B cell (primary cell): ENCODE data around the gene UROS. TPM values are rescaled to one million over a fixed set of nuclear protein-coding genes. Genes with fewer than 3 reads are reported as not detected.

Source experiments
- ATAC-seq: fragments of 200-7000 bp; cut with Tn5 transposase; one replicate; pipeline ENCODE4 v1.10.0; 2021; ENCODE audit warnings: low read depth, mild to moderate bottlenecking, moderate number of reproducible peaks, moderate library complexity
- CTCF ChIA-PET: fragments of 350-600 bp; sonication (Branson Sonifier 250); formaldehyde crosslinking; loops from one replicate; lab custom pipeline; 2021; ENCODE audit warnings: antibody characterized with exemption, inconsistent platforms; lab: Charles Lee
- POLR2A ChIA-PET: fragments of 350-600 bp; sonication (Branson Sonifier 250); formaldehyde crosslinking; loops from one replicate; lab custom pipeline; 2021; ENCODE audit warnings: antibody characterized with exemption; lab: Charles Lee
- DNase-seq: peaks from one replicate; pipeline ENCODE4 v3.0.0; 2013
- H2AFZ ChIP-seq: 2 replicates; pipeline ENCODE4 v1.6.1; 2012; ENCODE audit warnings: mild to moderate bottlenecking, low read depth, low read length; ENCODE audit not compliant: insufficient read depth, poor library complexity, severe bottlenecking
- H3K27ac ChIP-seq, 2 donors: 1 replicate in 1 of 2; 2 replicates in 1 of 2; pipeline ENCODE4 v1.5.1; 2012 to 2013; ENCODE audit warnings: low read length in 2 of 2, mild to moderate bottlenecking in 2 of 2, moderate library complexity in 1 of 2
- H3K27me3 ChIP-seq, 4 experiments: fragments of 200-600 bp in 1 of 4; sonication (generic) in 1 of 4; replicated peaks in 1 of 4; 1 replicate in 2 of 4; 2 replicates in 2 of 4; pipeline versions ENCODE4 v1.6.1 to v1.7.0; 2013 to 2016; ENCODE audit warnings: low read length in 3 of 4, mild to moderate bottlenecking in 2 of 4, mixed read lengths in 1 of 4, moderate library complexity in 1 of 4; ENCODE audit not compliant: insufficient read depth in 4 of 4, control insufficient read depth in 3 of 4; ENCODE audit errors: control extremely low read depth in 1 of 4
- H3K36me3 ChIP-seq, 2 experiments: replicated peaks in 1 of 2; 1 replicate in 1 of 2; 2 replicates in 1 of 2; pipeline versions ENCODE4 v1.6.1 to v1.7.1; 2013; ENCODE audit warnings: low read length in 1 of 2; ENCODE audit not compliant: insufficient read depth in 2 of 2, control insufficient read depth in 1 of 2; ENCODE audit errors: control extremely low read depth in 1 of 2, extremely low read depth in 1 of 2
- H3K4me1 ChIP-seq, 2 donors: fragments of 200-600 bp in 1 of 2; sonication (generic) in 1 of 2; 1 replicate in 1 of 2; 2 replicates in 1 of 2; pipeline versions ENCODE4 v1.5.1 to v1.6.1; 2013 to 2017; ENCODE audit warnings: low read length in 2 of 2; ENCODE audit not compliant: control insufficient read depth in 2 of 2, insufficient read depth in 2 of 2
- H3K4me2 ChIP-seq: replicated peaks from 2 replicates; pipeline ENCODE3; 2012; ENCODE audit warnings: mild to moderate bottlenecking, low read depth, low read length; ENCODE audit not compliant: poor library complexity, severe bottlenecking
- H3K4me3 ChIP-seq, 5 experiments: fragments of 200-600 bp in 1 of 5; sonication (generic) in 1 of 5; 1 replicate in 3 of 5; 2 replicates in 2 of 5; pipeline versions ENCODE4 v1.5.1 to v1.7.0; 2011 to 2016; ENCODE audit warnings: low read length in 4 of 5, mild to moderate bottlenecking in 4 of 5, low read depth in 2 of 5, control low read depth in 1 of 5, moderate library complexity in 1 of 5; ENCODE audit not compliant: insufficient read depth in 1 of 5; ENCODE audit errors: control extremely low read depth in 1 of 5, extremely low read depth in 1 of 5
- H3K79me2 ChIP-seq: fragments of 200-600 bp; sonication (generic); one replicate; pipeline ENCODE4 v1.6.0; 2016; ENCODE audit warnings: low read length; ENCODE audit not compliant: control insufficient read depth, insufficient read depth
- H3K9ac ChIP-seq: fragments of 200-600 bp; sonication (generic); 2 replicates; pipeline ENCODE4 v1.6.1; 2017; ENCODE audit warnings: mild to moderate bottlenecking, low read length, moderate library complexity
- H3K9me3 ChIP-seq, 3 donors: one replicate each; pipeline versions ENCODE4 v1.6.1 to v1.7.1; 2013; ENCODE audit warnings: low read length in 2 of 3; ENCODE audit not compliant: control insufficient read depth in 2 of 3, insufficient read depth in 1 of 3; ENCODE audit errors: control extremely low read depth in 1 of 3
- H4K20me1 ChIP-seq: 2 replicates; pipeline ENCODE4 v1.6.0; 2012; ENCODE audit warnings: mild to moderate bottlenecking, low read length; ENCODE audit not compliant: insufficient read depth, control insufficient read depth, poor library complexity, severe bottlenecking
- H3K27ac Mint-ChIP-seq: one replicate; pipeline ENCODE4 v1.8.0; 2021; ENCODE audit warnings: mixed read lengths
- H3K27me3 Mint-ChIP-seq: one replicate; pipeline ENCODE4 v1.8.0; 2021; ENCODE audit warnings: mixed read lengths
- H3K4me1 Mint-ChIP-seq: one replicate; pipeline ENCODE4 v1.8.0; 2021; ENCODE audit warnings: mixed read lengths
- H3K4me3 Mint-ChIP-seq: one replicate; pipeline ENCODE4 v1.8.0; 2021; ENCODE audit warnings: mixed read lengths
- H3K9me3 Mint-ChIP-seq: one replicate; pipeline ENCODE4 v1.8.0; 2022; ENCODE audit warnings: mixed read lengths; ENCODE audit not compliant: insufficient read depth
- CTCF ChIP-seq: fragments of 200-600 bp; IDR thresholded peaks from one replicate; pipeline ENCODE4 v1.8.0; 2022; ENCODE audit warnings: antibody characterized with exemption, mild to moderate bottlenecking
- EZH2 ChIP-seq: IDR thresholded peaks from 2 replicates; pipeline ENCODE4 v1.6.1; 2012; ENCODE audit warnings: borderline replicate concordance, low read depth, mild to moderate bottlenecking, moderate library complexity, low read length; ENCODE audit not compliant: insufficient read depth, poor library complexity, severe bottlenecking
- whole genome bisulfite sequencing: methylation state at CpG from one replicate; pipeline ENCODE4 v1.1.5; 2013; ENCODE audit warnings: missing lambda C conversion rate; ENCODE audit not compliant: insufficient coverage; 5-methylcytosine and 5-hydroxymethylcytosine counted together
- intact Hi-C: fragments of 100-400 bp; cut with micrococcal nuclease; formaldehyde crosslinking; loops from one replicate; pipeline ENCODE4 v1.10.0; 2022
- polyA plus RNA-seq: library from polyadenylated mRNA; depleted of rRNA; stranded (reverse); fragments of >200 nt; gene quantifications from 2 replicates; pipeline ENCODE4 v1.2.3, GENCODE V29; 2012
- total RNA-seq, 2 donors: library from RNA; stranded (reverse); fragments of 120-200 nt in 1 of 2; gene quantifications; 1 replicate in 1 of 2; 2 replicates in 1 of 2; pipeline versions ENCODE4 v1.2.3 to v1.2.4, GENCODE V29; 2013 to 2022

Gene UROS
- total and polyA plus RNA-seq, 2 donors (not counting 1 experiment from before 2014, with no cell fraction given): 28.3 to 37.1 TPM

- no peak overlapping the region for H3K27ac ChIP-seq
- no peak overlapping the region for H2AFZ ChIP-seq
- no peak overlapping the region for H3K27ac Mint-ChIP-seq
- no peaks in the 10 kb centered on the region for H3K4me1 Mint-ChIP-seq
- H3K9ac ChIP-seq: no peak overlapping the region
- no peaks in the 10 kb centered on the region for H4K20me1 ChIP-seq
- POLR2A ChIA-PET: no interaction called here
- no peak overlapping the region for H3K4me2 ChIP-seq
- intact Hi-C loops: no loop called here
- H3K4me3 Mint-ChIP-seq: no peak overlapping the region
- TF ChIP-seq EZH2 (no peak), CTCF (no peak)
- H3K36me3 ChIP-seq: peaks cover 1 to 75% of the 10 kb centered on the region in 2 experiments
- CTCF ChIA-PET: no interaction called here
- no peaks in the 10 kb centered on the region for H3K79me2 ChIP-seq
- no peaks in the 10 kb centered on the region for H3K27me3 Mint-ChIP-seq
- H3K9me3 Mint-ChIP-seq: no peaks in the 10 kb centered on the region
- no CpG with 5 or more reads among the region's 4 CpGs for WGBS
- DNase-seq (no peak), ATAC-seq (no peak)
- H3K27me3 ChIP-seq: no peaks in the 10 kb centered on the region
- no peaks in the 10 kb centered on the region for H3K4me1 ChIP-seq
- H3K9me3 ChIP-seq: no peaks in the 10 kb centered on the region
- H3K4me3 ChIP-seq: no peak overlapping the region
Measured at GRCh38 chr10:125757742-125758141, 65.3 kb downstream of the UROS start.

DNA sequence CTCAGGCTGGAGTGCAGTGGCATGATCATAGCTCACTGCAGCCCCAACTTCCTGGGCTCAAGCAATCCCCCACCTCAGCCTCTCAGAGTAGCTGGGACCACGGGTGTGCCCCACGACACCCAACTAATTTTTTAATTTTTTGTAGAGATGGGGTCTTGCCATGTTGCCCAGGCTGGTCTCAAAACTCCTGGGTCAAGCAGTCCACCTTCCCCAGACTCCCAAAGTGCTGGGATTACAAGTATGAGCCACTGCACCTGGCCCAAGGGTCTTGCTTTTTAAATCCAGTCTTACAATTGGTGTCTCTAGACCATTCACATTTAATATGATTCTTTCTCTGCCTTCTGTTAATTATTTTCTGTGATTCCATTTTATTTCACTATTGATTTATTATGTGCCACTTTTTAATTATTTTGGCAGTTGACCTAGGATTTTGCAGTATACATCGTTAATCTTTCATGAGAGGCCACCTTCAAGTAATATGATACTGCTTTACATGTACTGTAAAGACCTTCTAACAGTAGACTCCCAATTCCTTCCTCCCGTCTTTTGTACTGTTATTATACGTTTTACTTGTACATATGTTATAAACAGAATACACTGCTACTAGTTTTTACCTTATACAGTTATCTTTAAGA lies 66.1 kb downstream of the UROS start:
- Histone ChIP-seq H3K36me3 (peaks cover 0 to 71% of the 10 kb centered on the region in 2 experiments), H3K27ac (no peak overlapping the region), H3K4me2 (no peak overlapping the region), H3K4me1 (no peaks in the 10 kb centered on the region), H4K20me1 (no peaks in the 10 kb centered on the region), H2AFZ (no peak overlapping the region), H3K79me2 (no peaks in the 10 kb centered on the region), H3K27me3 (no peaks in the 10 kb centered on the region), H3K9ac (no peak overlapping the region), H3K9me3 (no peaks in the 10 kb centered on the region), H3K4me3 (no peak overlapping the region)
- ChIA-PET CTCF (no interaction called here), POLR2A (no interaction called here)
- no peaks in the 10 kb centered on the region for H3K27me3 Mint-ChIP-seq
- no peaks in the 10 kb centered on the region for H3K4me1 Mint-ChIP-seq
- intact Hi-C loops: no loop called here
- no peaks in the 10 kb centered on the region for H3K9me3 Mint-ChIP-seq
- WGBS: no CpG with 5 or more reads among the region's 5 CpGs
- no peak for DNase-seq
- ATAC-seq: no peak
- no peak for TF ChIP-seq CTCF
- TF ChIP-seq EZH2: no peak
- no peak overlapping the region for H3K4me3 Mint-ChIP-seq
- no peak overlapping the region for H3K27ac Mint-ChIP-seq
